ENCODE data around the gene CAMTA1.
"Not testable (repeated sequence)": the region's sequence is repeated elsewhere in the genome, so short reads cannot be mapped to it uniquely, and the experiment has no call there.

Gene CAMTA1

DNA sequence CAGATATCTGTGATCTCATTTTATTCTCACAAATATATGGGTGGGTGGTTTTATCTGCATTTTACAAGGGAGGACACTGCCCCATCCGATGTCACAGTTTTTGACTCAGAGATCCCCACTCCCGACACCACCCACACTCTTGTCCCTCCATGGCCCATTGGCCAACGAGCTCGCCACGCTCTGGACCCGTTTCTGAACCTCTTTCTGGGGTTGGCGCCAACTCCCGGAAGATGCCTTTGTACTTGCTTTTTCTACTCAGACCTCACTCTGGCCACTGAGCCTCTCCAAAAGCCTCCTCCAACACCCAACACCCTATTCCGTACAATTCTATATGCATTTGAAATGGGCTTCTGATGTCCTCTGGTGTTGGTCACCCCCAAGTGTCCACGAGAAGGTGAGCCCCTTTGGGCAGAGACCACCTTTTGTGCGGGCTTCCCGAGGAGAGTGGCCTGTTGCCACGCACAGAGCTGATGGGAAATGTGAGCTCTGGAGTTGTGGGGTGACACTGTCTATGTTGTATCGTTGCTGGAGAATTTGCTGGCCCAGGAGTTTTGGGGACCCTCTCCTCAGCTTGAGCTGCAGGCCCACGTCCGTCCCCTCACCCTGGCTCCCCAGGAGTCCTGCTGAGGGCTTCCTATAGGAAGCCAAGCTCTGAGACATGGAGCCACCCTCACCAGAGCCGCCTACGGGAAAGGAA lies 618.9 kb downstream of the CAMTA1 start:
- no peak for DNase-seq

DNA sequence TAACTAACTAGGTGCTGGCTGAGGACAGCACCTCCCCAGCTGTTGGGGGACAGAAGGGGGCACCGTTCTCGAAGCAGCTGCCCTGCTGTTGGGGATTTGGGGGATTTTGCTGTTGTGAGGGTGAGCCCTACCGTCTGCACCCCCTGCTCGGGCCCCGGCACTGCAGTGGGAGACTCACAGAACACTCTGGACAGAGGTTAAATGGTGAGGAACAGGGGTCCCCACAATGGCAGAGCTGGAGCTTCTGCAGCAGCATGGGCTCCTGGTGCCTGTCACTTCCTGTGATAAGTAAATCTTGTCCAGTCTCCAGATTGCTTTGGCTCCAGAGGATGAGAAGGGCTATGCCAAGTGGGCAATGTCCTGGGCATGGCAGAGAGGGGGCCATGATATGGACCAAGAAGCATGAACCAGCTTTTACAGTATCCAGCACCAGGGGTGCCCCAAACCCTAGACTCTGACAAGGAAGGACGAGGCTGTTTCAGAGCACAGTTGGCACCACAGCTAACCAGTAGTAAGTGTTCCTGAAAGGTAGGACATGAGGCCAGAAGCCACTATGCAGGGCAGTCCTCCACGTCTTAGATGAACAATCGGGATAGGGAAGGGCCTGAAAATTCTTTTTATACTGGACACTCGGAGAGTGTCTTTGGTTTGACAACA lies 620.7 kb downstream of the CAMTA1 start:
- DNase-seq: no peak

DNA sequence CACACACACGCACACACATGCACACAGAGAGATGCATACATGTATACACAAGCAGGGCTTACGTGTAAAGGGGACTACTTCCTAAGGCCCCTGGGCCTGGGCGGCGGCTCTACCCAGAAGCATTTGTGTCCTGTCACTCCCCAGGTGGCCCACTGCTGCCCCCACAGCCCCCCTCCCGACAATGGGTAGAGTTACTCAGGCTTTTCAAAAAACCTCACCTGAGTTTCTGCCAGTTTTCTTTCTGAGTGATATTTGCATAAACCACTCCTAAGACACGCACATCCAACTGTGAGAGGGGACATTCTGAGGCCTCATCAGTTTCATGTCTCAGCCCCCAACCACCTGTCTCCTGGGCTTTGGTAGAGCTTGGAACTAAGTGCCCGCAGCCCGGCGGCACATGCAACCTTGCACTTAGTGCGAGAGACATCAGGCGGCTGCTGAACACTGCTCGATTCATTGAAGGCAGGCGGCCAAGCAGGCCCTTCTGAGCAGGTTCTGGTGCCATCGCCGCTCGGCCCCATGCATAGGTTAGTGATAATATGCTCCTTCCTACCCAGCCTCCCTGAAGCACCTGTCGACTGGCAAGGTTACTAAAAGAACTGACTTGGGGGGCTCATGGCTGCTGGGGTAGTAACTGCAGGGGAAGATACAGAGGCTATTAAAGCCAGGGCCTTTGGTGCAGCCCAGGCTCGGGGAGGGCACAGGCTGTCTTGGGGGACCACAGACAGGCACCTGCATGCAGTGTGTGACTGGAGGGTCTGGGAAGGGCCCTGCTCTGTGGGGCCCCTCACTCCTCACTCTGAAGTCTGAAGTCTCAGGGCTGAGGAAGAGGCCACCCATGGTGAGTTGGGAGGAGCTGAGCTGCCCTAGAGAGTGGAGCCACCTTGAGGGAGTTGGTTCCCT lies 621.6 kb downstream of the CAMTA1 start:
- no peak for DNase-seq

DNA sequence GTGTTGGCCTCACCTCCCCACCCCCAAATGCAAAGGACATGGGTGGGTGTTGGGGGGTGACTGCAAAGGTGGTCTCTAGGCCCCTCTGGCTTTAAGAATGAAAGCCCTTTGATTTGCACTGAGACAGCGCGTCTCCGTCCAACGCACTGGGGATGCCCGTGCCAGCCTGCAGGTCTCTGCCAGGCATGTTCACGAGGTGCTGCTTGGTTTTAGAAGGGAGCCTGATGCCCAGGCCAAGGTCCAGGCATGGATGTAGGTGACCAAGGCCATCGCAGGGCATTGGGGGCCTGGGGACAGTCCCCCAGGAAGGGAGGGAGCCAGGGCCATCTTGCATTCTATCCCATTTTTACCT lies 622.3 kb downstream of the CAMTA1 start:
- no peak for DNase-seq

DNA sequence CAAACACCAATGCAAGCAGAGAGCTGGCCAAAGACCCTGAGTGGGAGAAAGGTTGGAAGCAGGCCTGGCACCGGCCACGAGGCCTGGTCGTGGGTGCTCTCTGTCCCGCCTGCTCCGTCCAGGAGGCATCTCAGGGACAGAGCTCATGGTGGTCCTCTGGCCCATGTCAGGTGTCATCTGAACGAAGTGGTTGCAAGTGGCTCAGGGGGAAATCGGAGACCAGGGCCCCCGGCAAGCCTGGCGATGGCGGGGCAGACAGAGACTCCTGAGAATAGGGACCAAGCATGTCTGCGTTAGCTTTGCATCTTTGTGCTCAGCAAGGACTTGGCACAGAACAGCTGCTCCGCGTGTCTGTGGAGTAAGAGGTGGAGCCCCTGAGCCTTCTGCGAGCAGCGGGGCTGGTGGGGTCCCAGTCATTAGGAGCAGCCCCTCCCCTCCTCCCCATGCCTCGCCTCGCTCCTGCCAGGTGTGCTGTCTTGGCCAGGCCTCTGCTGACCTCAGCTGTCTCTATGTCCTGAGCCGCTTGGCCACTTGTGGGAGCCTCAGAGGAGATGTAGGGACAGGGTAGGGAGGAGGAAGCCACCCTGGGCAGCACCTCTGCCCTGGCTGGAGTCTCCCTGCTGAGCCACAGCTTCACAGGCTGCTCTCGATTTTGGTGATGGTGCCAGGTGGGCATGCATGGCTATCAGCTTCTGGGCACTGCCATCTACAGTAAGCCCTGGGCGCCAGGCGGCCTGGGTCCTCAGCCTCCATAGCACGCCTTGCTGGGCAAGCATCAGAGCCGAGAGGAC lies 622.9 kb downstream of the CAMTA1 start:
- no peak for DNase-seq

DNA sequence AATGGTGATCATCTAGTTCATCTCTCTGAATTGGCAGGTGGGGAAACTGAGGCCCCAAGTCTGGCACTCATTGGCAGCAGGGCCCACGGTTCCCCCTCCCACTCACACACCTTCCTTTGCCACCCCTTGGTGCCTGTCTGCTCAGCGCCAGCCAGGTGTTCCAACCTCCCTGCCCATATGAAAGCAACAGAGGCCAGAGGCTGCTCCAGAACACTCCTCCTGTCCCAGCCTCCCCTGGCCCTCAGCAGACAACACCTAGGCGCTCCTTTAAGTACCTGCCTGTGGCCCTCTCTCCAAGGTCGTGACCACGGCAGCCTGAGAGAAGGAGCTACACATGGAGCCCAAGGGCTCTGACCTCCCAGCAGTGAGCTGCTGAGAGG lies 623.5 kb downstream of the CAMTA1 start:
- no peak for DNase-seq

DNA sequence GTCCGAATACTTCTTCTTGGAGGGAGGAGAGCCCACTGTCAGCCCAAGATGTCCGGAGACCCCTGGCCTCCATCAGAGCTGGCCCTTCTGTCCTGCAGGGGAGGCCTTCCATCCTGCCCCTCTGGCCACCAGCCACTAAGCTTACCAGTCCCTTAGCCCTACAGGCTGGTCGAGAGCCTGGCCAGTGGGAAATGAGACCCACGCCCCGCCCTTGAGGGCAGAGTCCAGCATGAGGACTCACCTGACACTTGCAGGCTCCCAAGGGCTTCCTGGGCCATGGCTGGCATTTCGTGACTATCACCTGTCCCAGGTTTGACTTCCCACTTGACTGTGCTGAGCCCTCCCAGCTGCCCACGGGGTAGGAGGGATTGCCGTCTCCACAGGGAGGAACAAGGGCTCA lies 624.0 kb downstream of the CAMTA1 start:
- no peak for DNase-seq

DNA sequence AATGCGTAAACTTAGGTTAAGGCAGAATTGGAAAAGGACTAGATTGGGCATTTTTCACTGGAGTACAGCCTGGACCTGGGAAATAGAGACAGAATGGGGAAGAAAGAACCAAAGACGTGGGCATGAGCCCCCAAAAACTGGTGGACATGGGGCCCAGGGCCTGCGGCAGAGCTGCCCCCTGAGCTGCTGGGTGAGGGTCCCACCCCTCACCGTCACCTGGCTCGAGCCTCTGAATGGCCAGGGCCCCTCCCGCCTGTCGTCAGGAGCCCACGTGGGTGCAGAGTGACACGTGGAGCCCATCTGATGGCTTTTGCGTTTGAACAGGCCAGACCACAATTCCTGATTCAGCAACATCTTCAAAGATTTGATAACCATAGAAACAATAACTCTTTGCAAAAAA lies 624.9 kb downstream of the CAMTA1 start:
- DNase-seq: no peak

DNA sequence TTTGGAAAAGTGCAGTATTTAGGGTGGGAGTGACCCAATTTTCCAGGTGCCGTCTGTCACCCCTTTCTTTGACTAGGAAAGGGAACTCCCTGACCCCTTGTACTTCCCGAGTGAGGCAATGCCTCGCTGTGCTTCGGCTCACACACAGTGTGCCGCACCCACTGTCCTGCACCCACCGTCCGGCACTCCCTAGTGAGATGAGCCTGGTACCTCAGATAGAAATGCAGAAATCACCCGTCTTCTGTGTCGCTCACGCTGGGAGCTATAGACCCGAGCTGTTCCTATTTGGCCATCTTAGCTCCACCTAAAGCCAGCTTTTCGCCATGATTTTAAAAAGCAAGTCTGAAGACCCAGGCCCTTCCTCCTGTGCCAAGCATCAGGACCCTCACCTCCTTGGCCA lies 632.4 kb downstream of the CAMTA1 start:
- DNase-seq: not testable (repeated sequence)

DNA sequence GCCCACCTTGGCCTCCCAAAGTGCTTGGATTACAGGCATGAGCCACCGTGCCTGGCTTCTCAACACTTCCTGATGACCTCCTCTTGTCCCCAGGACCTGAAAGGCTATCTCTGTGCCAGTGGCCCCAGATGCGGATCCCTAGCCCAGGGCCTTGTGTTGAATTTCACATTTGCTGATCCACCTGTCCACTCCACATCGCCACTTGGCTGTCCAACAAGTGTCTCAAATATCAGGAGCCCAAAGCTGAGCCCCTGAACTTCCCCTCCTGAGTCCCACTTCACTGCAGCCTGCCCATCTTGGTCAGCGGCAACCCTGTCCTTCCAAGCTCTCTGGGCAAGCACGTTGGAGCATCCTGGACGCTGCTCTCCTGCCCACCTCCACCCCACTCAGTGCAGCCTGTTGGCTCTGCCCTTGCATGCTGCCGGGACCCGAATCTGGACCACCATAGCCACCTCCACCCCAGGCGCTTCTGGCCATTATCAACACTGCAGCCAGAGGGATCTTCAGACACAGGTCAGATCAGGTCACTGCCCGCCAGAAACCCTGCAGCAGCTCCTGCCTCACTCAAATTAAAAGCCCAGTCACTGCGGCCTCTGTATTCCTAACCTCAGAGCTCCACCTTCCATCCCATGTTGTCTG lies 633.3 kb downstream of the CAMTA1 start:
- DNase-seq: no peak

DNA sequence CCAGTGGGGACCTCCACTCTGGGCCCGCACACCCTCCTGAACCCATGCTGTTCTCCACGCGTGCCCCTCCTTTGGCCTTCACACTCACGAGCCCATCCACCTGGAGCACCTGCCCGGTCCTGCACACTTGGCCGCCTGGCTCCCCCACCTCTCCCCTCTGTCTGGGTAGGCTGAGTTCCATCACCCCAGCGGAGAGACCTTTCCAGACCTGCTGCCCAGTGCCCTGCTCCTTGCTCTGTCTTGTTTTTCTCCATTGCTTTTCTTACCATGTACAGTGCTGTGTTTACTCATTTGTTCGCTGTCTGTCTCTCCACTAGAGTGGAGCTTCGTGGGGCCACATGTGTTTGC lies 634.8 kb downstream of the CAMTA1 start:
- no peak for DNase-seq

DNA sequence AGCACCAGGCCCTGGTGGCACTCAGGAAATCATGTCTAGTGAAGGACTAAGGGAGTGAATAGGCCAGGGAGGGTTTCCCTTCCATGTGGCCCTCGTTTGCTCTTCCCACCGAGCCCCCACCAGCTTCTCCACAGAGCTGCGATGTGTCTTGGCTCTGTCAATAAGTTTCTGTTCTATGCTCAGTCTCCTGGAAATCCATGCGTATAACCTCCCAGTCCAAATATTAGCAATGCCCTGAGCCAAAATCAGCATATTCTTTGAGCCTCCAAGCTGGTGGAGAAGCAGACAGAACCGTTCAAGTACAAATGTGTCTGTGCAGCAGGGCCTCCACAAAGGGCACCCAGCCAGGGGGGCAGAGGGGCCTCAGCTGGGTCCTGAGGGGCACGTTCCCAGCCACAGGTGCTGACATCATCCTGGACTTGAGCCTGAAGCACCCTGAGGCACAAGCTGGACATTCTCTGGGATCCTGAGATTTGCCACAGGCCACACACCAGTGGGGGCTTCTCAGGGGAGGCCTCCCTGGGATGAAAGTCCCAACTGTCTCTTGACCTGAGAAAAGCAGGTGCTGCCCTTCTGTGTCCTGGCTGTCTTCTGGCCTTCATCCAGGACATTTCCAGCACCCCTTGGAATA lies 635.3 kb downstream of the CAMTA1 start:
- no peak for DNase-seq

DNA sequence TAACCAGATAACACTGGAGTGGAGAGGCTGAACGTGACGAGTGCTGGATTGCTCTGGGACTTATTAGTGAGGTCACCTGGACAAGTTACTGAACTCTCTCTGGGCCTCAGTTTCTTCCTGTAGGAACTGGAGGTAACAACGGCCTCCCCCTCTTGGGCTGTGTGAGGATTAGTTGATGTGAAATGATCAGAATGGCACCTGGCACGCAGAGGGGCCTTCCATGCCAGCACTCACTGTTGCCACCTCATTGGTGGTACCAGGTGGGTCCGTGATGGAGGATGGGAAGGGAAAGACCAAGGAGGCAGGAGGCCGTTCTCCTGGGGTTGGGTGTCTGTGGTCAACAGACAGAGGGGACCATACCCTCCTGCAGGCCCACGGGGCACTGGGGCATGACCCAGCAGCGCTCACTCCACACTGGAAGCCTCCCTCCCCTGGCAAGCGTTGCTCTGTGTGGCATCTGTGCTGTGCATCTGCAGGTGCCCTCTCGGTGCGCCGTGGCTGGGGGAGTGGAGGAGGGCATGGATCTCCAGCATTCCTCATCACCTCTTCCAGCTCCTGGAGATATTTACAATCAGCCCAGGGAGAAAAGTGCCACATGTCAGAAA lies 636.3 kb downstream of the CAMTA1 start:
- no peak for DNase-seq

DNA sequence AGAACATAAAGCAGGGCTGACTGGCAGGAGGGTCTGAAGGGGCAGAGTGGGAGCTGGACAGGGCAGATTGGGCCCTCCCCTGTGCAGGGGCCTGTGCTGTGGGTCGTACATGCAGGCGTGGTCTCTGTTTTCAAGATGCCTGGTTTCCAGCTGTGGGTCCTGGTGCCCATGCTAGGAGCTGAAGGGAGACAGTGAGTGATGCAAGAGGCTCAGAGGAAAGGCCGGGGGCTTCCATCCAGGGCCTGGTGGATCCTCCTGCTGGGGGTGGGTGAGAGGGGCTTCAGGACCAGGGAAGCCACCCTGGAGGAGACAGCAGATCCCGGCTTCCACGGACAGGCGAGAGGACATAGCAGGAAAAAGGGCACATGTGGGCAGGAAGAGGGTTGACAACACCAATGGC lies 636.8 kb downstream of the CAMTA1 start:
- DNase-seq: no peak

DNA sequence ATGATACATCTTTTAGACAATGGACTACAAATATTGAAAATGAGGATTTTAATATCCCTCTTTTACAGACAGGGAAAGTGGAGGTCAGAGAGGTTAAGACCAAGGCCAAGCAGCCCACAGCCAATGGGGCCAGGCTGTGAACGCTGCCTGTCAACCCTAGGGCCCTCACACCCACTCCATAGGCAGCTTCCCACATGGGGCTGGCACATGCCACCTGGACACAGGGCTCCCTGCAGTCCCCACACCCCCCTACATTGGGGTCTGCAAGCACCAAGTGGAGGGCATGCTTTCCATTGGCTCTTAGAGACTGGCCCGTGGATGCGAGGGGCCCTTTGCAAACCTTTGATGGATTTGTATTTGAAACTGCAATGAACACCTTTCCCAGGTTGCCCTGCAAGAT lies 637.3 kb downstream of the CAMTA1 start:
- DNase-seq: no peak

DNA sequence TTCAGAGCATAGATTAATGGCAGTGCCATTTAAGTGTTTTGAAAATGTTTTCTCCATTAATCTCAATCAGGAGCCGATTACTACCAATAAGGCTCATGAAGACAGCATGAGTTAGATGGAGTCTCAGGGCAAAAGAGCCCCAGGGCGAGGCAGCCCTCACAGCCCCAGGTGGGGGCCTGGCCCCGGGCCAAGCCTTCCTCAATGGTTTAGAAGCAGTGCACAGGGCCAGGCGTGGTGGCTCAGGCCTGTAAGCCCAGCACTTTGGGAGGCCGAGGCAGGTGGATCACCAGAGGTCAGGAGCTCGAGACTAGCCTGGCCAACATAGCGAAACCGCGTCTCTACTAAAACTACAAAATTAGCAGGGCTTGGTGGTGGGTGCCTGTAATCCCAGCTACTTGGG lies 637.7 kb downstream of the CAMTA1 start:
- DNase-seq: no peak

DNA sequence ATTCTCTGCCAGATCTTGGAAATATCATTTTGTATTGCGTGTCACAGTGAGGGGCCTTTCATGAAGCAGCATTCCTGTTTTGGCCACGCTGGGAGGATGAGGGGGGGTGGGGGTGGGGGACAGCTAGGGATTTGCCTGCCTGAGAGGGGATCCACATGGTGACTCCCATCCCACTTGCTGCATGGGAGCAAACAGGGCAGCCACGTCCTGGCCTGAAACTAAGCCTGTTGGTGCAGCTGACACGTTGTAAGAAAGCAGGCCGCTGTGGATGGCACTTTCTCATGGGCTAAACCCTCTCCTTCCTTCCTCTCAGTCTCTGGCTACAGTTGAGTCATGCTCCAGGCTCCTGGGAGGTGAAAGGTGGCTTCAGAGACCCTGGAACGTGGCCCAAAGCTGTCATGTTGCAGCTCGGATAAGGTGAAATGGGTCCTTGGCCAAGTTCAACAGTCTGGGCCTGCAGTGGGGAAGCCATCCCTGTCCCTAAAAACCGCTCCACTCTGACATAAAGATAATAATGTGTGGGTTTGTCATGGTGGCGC lies 639.2 kb downstream of the CAMTA1 start:
- no peak for DNase-seq

DNA sequence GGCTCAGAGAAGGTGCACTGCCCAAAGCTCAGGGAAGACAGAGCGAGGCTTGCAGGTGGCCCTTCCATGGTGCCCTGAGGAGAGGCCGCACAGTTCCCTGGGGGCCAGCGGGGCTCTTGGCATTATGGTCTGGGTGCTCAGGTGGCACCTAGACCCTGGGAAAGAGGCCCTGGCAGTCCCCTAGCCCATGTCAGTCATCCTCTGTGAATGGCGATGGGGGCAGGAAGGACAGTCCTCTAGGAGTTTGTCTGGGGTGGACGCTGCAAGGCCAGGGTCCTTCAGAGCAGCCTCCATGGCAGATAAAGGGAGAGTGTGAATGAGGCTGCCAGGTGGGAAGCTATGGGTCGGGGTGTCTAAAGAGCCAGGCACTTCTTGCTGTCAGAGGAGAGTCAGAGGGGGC lies 640.0 kb downstream of the CAMTA1 start:
- DNase-seq: no peak

DNA sequence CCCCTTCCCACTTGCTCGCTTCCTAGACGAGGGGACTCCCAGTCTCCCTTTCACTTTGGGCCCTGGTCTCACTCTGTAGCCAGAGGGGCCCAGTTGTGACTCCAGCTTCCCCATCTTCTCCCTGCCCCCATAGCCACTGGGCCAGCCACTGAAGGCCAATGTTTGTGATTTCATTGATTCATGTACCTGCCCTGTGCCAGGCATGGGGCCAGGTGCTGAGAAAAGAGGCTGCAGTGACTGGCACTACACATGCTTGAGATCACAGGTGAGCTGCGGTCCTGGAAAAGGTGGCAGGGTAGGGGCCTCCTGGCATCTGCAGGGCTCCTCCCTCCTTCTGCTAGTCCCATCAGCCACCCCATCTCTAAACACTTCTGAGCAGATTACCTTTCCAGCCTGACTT lies 640.5 kb downstream of the CAMTA1 start:
- no peak for DNase-seq

DNA sequence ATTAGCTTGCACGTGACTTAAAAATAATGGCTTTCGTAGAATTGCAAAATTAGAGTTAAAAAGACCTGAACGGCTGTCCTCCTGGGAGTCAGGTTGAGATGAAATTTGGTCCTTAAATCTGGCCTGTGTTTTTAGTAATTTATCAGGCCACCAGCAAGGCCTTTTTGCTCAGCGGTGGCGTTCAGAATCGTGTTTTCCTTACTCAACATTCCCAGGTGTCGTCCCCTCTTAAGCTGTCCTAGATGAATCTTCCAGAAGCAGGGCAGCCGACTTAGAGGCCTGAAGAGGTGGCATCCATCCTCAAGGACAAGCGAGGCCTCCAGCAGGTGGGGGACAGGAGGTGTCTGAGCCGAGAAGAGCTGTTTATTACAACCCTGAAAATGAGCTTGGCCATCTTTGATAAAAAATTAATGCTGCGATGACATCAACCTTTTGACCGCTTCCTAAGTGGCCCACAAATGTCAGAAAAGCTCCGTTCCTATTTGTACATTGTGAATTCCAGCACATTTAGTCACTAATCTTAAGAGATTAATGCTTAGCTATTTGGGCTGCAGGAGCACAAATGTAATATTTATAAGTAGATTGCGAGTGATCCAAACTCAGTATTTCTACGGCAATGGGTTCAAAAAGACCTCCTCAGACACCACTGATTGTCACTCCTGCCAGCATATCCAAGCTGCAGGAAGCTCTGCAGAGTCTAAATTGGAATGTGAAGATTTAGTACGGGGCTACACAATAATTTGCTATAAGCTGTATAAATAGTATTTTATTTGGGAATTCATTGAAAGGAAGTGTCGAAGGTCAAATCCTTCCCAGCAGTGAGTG lies 641.7 kb downstream of the CAMTA1 start:
- no peak for DNase-seq
